Upper lobe of left lung (tissue), 6 donors: Measurements from ENCODE around the gene TLCD4. TPM values are rescaled to one million over a fixed set of nuclear protein-coding genes. Genes with fewer than 3 reads are reported as not detected.
A peak's percentile ranks its signal among the peaks of the same experiment; 100 is the strongest.

Experiments
- ATAC-seq, 2 donors: fragments of 200-7000 bp; cut with Tn5 transposase; one replicate each; pipeline ENCODE4 v1.9.1; 2022; ENCODE audit warnings: mild to moderate bottlenecking in 2 of 2, moderate library complexity in 2 of 2; ENCODE audit not compliant: low FRiP score in 2 of 2
- DNase-seq, 2 donors: peaks; one replicate each; pipeline ENCODE4 v3.0.0-alpha.2; 2019 to 2020
- H3K27ac ChIP-seq, 4 donors: fragments of 200-600 bp; sonication (generic); one replicate each; pipeline ENCODE4 v1.5.1; 2016 to 2019
- H3K27me3 ChIP-seq, 4 donors: fragments of 200-600 bp; sonication (generic); one replicate each; pipeline ENCODE4 v1.5.1; 2017 to 2019
- H3K36me3 ChIP-seq, 4 donors: fragments of 200-600 bp; sonication (generic); one replicate each; pipeline ENCODE4 v1.5.1; 2016 to 2019
- H3K4me1 ChIP-seq, 4 donors: fragments of 200-600 bp; sonication (generic); one replicate each; pipeline ENCODE4 v1.5.1; 2018 to 2019
- H3K4me3 ChIP-seq, 4 donors: fragments of 200-600 bp; sonication (generic); one replicate each; pipeline ENCODE4 v1.5.1; 2017 to 2019; ENCODE audit warnings: mild to moderate bottlenecking in 2 of 4, moderate library complexity in 1 of 4
- H3K9me3 ChIP-seq, 4 donors: fragments of 200-600 bp; sonication (generic); one replicate each; pipeline ENCODE4 v1.5.1; 2018 to 2019
- EP300 ChIP-seq, 4 donors: sonication (generic); formaldehyde crosslinking; IDR thresholded peaks; one replicate each; pipeline ENCODE4 v1.5.1; 2017; ENCODE audit warnings: antibody characterized with exemption in 4 of 4, control low read depth in 2 of 4
- POLR2A ChIP-seq, 4 donors: fragments of 450-650 bp; IDR thresholded peaks; one replicate each; pipeline ENCODE4 v1.5.1; 2016 to 2017; ENCODE audit warnings: antibody characterized with exemption in 4 of 4, mild to moderate bottlenecking in 2 of 4
- POLR2AphosphoS5 ChIP-seq, 2 donors: sonication (generic); formaldehyde crosslinking; IDR thresholded peaks; one replicate each; pipeline ENCODE4 v1.5.1; 2017; ENCODE audit warnings: antibody characterized with exemption in 2 of 2
- WGBS, 2 donors: methylation state at CpG; one replicate each; pipeline ENCODE4 v1.1.5; 2017 to 2018; 5-methylcytosine and 5-hydroxymethylcytosine counted together
- total RNA-seq, 6 donors: library from RNA; depleted of rRNA in 4 of 6; stranded (reverse); fragments of >200 nt in 4 of 6; gene quantifications; one replicate each; pipeline versions ENCODE4 v1.1.0 to v1.2.1, GENCODE V29; 2016 to 2021
- TF ChIP-seq, protein P1 (sequence below), 6 experiments: fragments of 450-650 bp in 4 of 6; fragments of 200-600 bp in 2 of 6; sonication (generic) in 2 of 6; IDR thresholded peaks; one replicate each; pipeline ENCODE4 v1.5.1; 2016 to 2019; ENCODE audit warnings: antibody characterized with exemption in 6 of 6
- donor health status: DM: no; HTN: no; CAD: no; lungs with moderate emphysema.
- donor health status: DM: no; HTN: yes; CAD: no; lungs with severe emphysema.

Gene TLCD4
- total RNA-seq, 6 donors from 2014 or later = 1.8 to 19.5 (median 8.2) TPM

DNA sequence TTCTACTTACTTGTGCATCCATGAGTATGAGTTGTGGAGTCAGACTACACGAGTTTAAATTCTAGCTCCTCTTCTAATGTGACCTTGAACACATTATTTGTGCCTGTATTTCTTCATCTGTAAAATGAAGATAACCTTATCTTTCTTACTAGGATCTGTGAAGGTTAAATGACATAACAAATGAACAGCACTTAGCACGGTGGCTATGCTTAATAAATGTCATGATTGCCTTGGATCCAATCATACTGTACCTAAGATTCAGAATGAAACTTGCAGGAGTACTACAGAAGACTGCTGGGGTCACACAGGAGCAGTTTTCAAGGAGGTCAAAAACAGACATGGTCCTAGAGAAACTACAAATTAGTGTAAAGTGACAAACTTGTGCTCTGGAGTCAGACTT lies 22.2 kb upstream of the TLCD4 start:
- Histone ChIP-seq H3K27me3 (no peaks in the 10 kb centered on the region), H3K9me3 (peaks cover 0 to 3% (median 0%) of the 10 kb centered on the region in 4 donors), H3K4me3 (no peak overlapping the region), H3K36me3 (no peaks in the 10 kb centered on the region), H3K4me1 (no peaks in the 10 kb centered on the region), H3K27ac (no peak overlapping the region)
- WGBS, 2 donors = 55 to 56% methylated on average over 2 of the region's 2 CpGs
- TF ChIP-seq POLR2A (IDR thresholded peaks at IDR 0.05) (no peak), EP300 (IDR thresholded peaks at IDR 0.05) (no peak), POLR2AphosphoS5 (IDR thresholded peaks at IDR 0.05) (no peak)
- TF ChIP-seq, protein P1, sequence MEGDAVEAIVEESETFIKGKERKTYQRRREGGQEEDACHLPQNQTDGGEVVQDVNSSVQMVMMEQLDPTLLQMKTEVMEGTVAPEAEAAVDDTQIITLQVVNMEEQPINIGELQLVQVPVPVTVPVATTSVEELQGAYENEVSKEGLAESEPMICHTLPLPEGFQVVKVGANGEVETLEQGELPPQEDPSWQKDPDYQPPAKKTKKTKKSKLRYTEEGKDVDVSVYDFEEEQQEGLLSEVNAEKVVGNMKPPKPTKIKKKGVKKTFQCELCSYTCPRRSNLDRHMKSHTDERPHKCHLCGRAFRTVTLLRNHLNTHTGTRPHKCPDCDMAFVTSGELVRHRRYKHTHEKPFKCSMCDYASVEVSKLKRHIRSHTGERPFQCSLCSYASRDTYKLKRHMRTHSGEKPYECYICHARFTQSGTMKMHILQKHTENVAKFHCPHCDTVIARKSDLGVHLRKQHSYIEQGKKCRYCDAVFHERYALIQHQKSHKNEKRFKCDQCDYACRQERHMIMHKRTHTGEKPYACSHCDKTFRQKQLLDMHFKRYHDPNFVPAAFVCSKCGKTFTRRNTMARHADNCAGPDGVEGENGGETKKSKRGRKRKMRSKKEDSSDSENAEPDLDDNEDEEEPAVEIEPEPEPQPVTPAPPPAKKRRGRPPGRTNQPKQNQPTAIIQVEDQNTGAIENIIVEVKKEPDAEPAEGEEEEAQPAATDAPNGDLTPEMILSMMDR (IDR thresholded peaks at IDR 0.05) = no peak
- ATAC-seq = no peak
- DNase-seq = no peak

DNA sequence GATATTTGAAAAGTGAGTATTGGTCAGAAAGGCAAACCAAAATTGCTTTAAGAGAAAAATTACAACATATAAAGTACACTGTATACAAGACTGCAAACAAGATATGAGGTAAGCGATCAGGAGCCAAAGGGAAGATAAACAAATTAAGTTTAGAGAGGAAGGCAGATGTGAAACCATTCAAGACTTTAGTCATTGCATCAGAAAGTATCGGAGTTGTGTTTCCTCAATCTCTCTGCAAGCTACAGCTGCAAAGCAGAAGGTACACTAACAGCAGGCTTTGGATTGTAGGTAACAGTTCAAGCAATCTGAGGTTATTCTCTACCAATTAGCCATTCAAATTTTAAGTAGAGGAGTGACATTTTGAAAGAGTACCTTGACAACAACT lies 21.3 kb upstream of the TLCD4 start:
- TF ChIP-seq, protein P1 (IDR thresholded peaks at IDR 0.05) = no peak
- TF ChIP-seq EP300 (IDR thresholded peaks at IDR 0.05) = no peak
- TF ChIP-seq POLR2A (IDR thresholded peaks at IDR 0.05) = no peak
- no peak for TF ChIP-seq POLR2AphosphoS5 (IDR thresholded peaks at IDR 0.05)
- Histone ChIP-seq H3K27me3 (no peaks in the 10 kb centered on the region), H3K27ac (no peak overlapping the region), H3K4me3 (no peak overlapping the region), H3K9me3 (no peaks in the 10 kb centered on the region), H3K36me3 (no peaks in the 10 kb centered on the region), H3K4me1 (no peaks in the 10 kb centered on the region)
- DNase-seq (no peak), ATAC-seq (peak in 1 of 2 donors; percentile 56)
- 21 to 23% methylated on average over 2 of the region's 2 CpGs for WGBS, 2 donors

DNA sequence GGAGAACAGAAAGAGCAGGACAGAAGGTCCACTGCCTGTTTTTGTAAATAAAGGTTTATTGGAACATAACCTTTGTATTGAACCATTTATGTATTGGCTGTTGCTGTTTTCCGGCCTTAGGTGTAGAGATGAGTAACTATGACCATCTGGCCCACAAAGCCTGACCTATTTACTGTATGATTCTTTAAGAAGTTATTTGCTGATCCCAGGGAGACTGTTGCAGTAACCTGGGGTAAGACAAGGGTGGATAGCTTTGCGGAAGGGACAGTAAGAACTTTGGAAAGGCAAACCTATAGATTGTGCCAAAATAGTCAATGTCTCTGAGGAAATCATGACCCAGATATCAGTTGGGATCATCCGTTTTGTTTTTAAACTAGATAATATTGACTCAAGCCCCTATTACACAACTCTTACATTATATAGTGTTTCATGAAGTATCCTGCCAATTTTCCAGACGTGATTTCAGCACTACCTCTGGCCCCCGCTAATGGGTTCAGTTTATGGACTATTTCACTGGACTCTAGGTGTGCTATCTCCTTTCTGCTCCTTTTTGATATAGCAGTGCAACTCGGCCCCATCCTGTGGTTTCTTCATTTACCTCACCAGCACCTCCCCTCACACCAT lies 20.8 kb upstream of the TLCD4 start:
- Histone ChIP-seq H3K36me3 (no peaks in the 10 kb centered on the region), H3K4me3 (no peak overlapping the region), H3K4me1 (no peaks in the 10 kb centered on the region), H3K9me3 (no peaks in the 10 kb centered on the region), H3K27me3 (no peaks in the 10 kb centered on the region), H3K27ac (no peak overlapping the region)
- 68 to 71% methylated on average over 6 of the region's 6 CpGs for WGBS, 2 donors
- ATAC-seq = peak in 1 of 2 donors; percentile 36
- DNase-seq = no peak
- no peak for TF ChIP-seq POLR2A (IDR thresholded peaks at IDR 0.05)
- TF ChIP-seq POLR2AphosphoS5 (IDR thresholded peaks at IDR 0.05) = no peak
- TF ChIP-seq EP300 (IDR thresholded peaks at IDR 0.05) = no peak
- TF ChIP-seq, protein P1 (IDR thresholded peaks at IDR 0.05) = no peak

DNA sequence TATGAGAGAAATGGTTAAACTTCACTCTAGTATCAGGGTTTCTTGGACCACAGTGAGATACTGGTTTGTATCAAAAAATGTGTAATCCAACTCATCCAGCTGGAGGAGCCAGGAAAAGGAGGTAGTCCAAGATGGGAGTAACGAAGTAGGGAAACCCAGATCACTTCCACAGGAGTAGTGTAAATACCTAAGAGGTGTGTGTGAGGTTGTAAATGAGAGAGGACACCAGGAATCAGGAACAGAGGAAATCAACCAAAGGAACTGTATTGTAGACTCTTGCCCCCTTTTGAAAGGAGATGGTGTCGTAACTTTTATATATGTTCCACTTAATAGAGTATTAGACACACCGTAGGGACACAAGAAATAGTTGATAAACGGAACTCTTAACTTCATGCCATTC lies 19.7 kb upstream of the TLCD4 start:
- H3K9me3 ChIP-seq = no peaks in the 10 kb centered on the region

More for the DNA sequence above, 19.7 kb upstream of the TLCD4 start:
- DNase-seq (no peak), ATAC-seq (no peak)
- TF ChIP-seq POLR2AphosphoS5 (IDR thresholded peaks at IDR 0.05) (no peak), EP300 (IDR thresholded peaks at IDR 0.05) (no peak), POLR2A (IDR thresholded peaks at IDR 0.05) (no peak)
- TF ChIP-seq, protein P1 (IDR thresholded peaks at IDR 0.05) = no peak
- Histone ChIP-seq H3K27ac (no peak overlapping the region), H3K4me3 (no peak overlapping the region), H3K27me3 (no peaks in the 10 kb centered on the region), H3K4me1 (no peaks in the 10 kb centered on the region), H3K36me3 (no peaks in the 10 kb centered on the region)
- WGBS, 2 donors = 77 to 97% methylated on average over 4 of the region's 4 CpGs
